GM12801 (cell line): ENCODE results near the gene ADAMTS1.

Source experiments
- TF ChIP-seq, protein P1 (sequence below): IDR thresholded peaks from one replicate; pipeline ENCODE4 v1.5.1; 2011; ENCODE audit warnings: control low read depth; ENCODE audit not compliant: insufficient read length; ENCODE audit errors: extremely low read depth

ADAMTS1 gene

GRCh38 chr21:26881504-26882228 lies 36.5 kb upstream of the ADAMTS1 start:
- TF ChIP-seq, protein P1, sequence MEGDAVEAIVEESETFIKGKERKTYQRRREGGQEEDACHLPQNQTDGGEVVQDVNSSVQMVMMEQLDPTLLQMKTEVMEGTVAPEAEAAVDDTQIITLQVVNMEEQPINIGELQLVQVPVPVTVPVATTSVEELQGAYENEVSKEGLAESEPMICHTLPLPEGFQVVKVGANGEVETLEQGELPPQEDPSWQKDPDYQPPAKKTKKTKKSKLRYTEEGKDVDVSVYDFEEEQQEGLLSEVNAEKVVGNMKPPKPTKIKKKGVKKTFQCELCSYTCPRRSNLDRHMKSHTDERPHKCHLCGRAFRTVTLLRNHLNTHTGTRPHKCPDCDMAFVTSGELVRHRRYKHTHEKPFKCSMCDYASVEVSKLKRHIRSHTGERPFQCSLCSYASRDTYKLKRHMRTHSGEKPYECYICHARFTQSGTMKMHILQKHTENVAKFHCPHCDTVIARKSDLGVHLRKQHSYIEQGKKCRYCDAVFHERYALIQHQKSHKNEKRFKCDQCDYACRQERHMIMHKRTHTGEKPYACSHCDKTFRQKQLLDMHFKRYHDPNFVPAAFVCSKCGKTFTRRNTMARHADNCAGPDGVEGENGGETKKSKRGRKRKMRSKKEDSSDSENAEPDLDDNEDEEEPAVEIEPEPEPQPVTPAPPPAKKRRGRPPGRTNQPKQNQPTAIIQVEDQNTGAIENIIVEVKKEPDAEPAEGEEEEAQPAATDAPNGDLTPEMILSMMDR, result no peak

GRCh38 chr21:26877018-26877417 lies 31.8 kb upstream of the ADAMTS1 start:
- TF ChIP-seq, protein P1, result no peak

DNA sequence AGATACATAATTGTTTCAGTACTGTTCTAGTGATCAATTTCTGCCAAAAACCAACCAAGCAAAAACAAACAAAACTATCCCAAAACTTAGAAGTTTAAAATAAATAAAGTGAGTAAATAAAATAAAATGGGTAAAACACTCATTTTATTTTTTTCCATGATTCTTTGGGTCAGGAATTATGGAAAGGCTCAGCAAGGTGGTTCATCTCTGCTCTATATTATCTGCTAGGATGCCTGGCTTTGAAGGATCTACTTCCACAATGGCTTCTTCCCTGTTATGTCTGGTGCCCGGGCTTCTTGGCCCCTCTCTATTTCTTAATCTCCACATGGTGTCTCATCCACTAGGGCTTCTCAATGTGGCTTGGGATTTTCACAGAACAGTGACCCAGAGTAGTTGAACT lies 29.1 kb upstream of the ADAMTS1 start:
- TF ChIP-seq, protein P1, result no peak

GRCh38 chr21:26865857-26866256 lies 20.6 kb upstream of the ADAMTS1 start:
- TF ChIP-seq, protein P1, result no peak

GRCh38 chr21:26852423-26852822 lies 7.2 kb upstream of the ADAMTS1 start:
- TF ChIP-seq, protein P1, result no peak

GRCh38 chr21:26851109-26851944 lies 6.1 kb upstream of the ADAMTS1 start:
- TF ChIP-seq, protein P1, result no peak

DNA sequence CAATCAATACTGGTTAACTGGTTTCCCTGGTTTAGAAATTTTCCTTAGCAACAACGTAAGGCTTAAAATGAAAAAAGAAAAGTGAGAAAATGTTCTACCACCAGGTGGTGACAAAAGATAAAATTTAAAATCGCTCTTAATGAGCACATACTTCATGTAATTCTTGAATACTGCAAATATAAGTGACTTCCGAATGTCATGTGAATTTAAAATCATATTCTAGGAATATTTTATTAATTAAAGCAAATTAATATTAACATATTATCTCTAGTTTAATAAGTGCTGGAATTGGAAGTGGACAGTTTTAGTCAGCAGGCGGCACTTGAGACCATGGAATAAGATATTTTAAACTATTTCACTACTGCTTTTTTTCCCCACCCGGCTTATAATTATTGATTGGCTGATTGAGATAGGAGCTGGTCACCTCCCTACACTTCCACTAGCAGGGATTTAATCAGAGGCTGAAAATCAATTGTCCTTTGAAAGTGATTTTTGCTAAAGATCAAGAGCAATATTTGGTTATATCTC lies 5.0 kb upstream of the ADAMTS1 start:
- TF ChIP-seq, protein P1, result no peak
